GM12874 (cell line): ENCODE results near the gene ZNF292.

Source experiments
- CTCF ChIP-seq: IDR thresholded peaks from 2 replicates; pipeline ENCODE4 v1.5.1; 2011; ENCODE audit warnings: low read depth, mild to moderate bottlenecking, control low read depth, low read length, moderate library complexity; ENCODE audit not compliant: insufficient read depth

Gene ZNF292

GRCh38 chr6:87222676-87223075 lies 67.3 kb downstream of the ZNF292 start:
- no peak for TF ChIP-seq CTCF

- TF ChIP-seq CTCF: no peak
These were observed 69.6 kb downstream of the ZNF292 start for GRCh38 chr6:87224971-87225370.

- no peak for TF ChIP-seq CTCF
These were observed 70.1 kb downstream of the ZNF292 start for GRCh38 chr6:87225511-87225910.

GRCh38 chr6:87225937-87226336 lies 70.6 kb downstream of the ZNF292 start:
- TF ChIP-seq CTCF: no peak

GRCh38 chr6:87230801-87231200 lies 75.4 kb downstream of the ZNF292 start:
- no peak for TF ChIP-seq CTCF

- no peak for TF ChIP-seq CTCF
These were observed 82.4 kb downstream of the ZNF292 start for GRCh38 chr6:87237804-87238203.

- no peak for TF ChIP-seq CTCF
These were observed 85.9 kb downstream of the ZNF292 start for GRCh38 chr6:87241304-87241703.

GRCh38 chr6:87242311-87242710 lies 86.9 kb downstream of the ZNF292 start:
- TF ChIP-seq CTCF: no peak
